Adrenal gland (tissue), 12 donors: Measurements from ENCODE around the gene CACNB4. TPM values are rescaled to one million over a fixed set of nuclear protein-coding genes. Genes with fewer than 3 reads are reported as not detected.

Experiments
- DNase-seq, 7 donors: peaks; one replicate each; pipeline ENCODE4 v3.0.0-alpha.2; 2019 to 2020
- H3K27ac ChIP-seq, 5 donors: fragments of 200-600 bp; sonication (generic) in 4 of 5; 1 replicate in 3 of 5; 2 replicates in 2 of 5; pipeline versions ENCODE4 v1.5.1 to v1.8.0; 2016 to 2020; ENCODE audit warnings: mild to moderate bottlenecking in 1 of 5
- H3K27me3 ChIP-seq: fragments of 200-600 bp; 2 replicates; pipeline ENCODE4 v1.8.0; 2021
- H3K36me3 ChIP-seq, 2 donors: fragments of 200-600 bp; replicated peaks in 1 of 2; 1 replicate in 1 of 2; 2 replicates in 1 of 2; pipeline versions ENCODE4 v1.5.1 to v1.8.0; 2018 to 2022
- H3K4me1 ChIP-seq, 2 donors: fragments of 200-600 bp; replicated peaks in 1 of 2; 1 replicate in 1 of 2; 2 replicates in 1 of 2; pipeline versions ENCODE4 v1.5.1 to v1.8.0; 2018 to 2021
- H3K4me3 ChIP-seq, 4 donors: fragments of 200-600 bp; sonication (generic) in 3 of 4; one replicate each; pipeline ENCODE4 v1.5.1; 2016 to 2018
- H3K9me3 ChIP-seq, 3 donors: fragments of 200-600 bp; sonication (generic) in 1 of 3; replicated peaks in 1 of 3; 1 replicate in 2 of 3; 2 replicates in 1 of 3; pipeline versions ENCODE4 v1.5.1 to v1.8.0; 2016 to 2021
- POLR2A ChIP-seq, 2 donors: fragments of 450-650 bp; IDR thresholded peaks; one replicate each; pipeline ENCODE4 v1.6.1; 2017; ENCODE audit warnings: antibody characterized with exemption in 2 of 2, mild to moderate bottlenecking in 2 of 2, moderate library complexity in 1 of 2
- WGBS, 4 donors: extraction: QIAGEN DNeasy Blood & Tissue Kit in 2 of 4; methylation state at CpG; one replicate each; pipeline versions ENCODE4 v1.1.5 to v1.1.7; 2013 to 2017; 5-methylcytosine and 5-hydroxymethylcytosine counted together
- intact Hi-C, 2 donors: fragments of 100-400 bp; cut with DNase I; formaldehyde crosslinking; loops; one replicate each; pipeline versions ENCODE4 v1.14.1 to v1.15.0; 2022 to 2023
- polyA plus RNA-seq, 3 donors: library from polyadenylated mRNA; stranded (reverse); fragments of 200-250 nt in 2 of 3; fragments of 350-450 nt in 1 of 3; fragmentation: Illumina TruSeq in 1 of 3; extraction: RNeasy Lipid Tissue Mini Kit (QIAGEN cat#74804) in 1 of 3; gene quantifications; one replicate each; pipeline ENCODE4 v1.2.3, GENCODE V29; 2013 to 2014
- total RNA-seq, 9 donors: library from RNA; depleted of rRNA in 4 of 9; stranded (reverse); fragments of >200 nt in 4 of 9; fragments of 120-200 nt in 1 of 9; fragmentation: NEBNext Ultra II Directional in 1 of 9; extraction: Animal tissue kit (Norgen Biotek cat#: 25700) in 1 of 9; gene quantifications; one replicate each; pipeline versions ENCODE4 v1.1.0 to v1.2.4, GENCODE V29; 2013 to 2023
- TF ChIP-seq, protein P1 (sequence below), 6 experiments: fragments of 450-650 bp in 4 of 6; fragments of 200-600 bp in 2 of 6; sonication (generic) in 1 of 6; IDR thresholded peaks; 1 replicate in 5 of 6; 2 replicates in 1 of 6; pipeline versions ENCODE4 v1.5.1 to v1.8.0; 2016 to 2021; ENCODE audit warnings: antibody characterized with exemption in 6 of 6, mild to moderate bottlenecking in 2 of 6, moderate library complexity in 1 of 6
- donor health status: healthy with polysubstance abuse.
- donor health status: Bipolar disorder and iron deficiency.
- donor health status: DM: yes; HTN: yes; CAD: no.
- donor health status: DM: no; HTN: no; CAD: no.
- donor health status: DM: no; HTN: no; CAD: no.
- donor health status: DM: yes; HTN: yes; CAD: no.

CACNB4 gene
- total and polyA plus RNA-seq, 12 donors, result 0.60 to 8.5 (median 1.9) TPM

GRCh38 chr2:151843691-151844061, 255.2 kb downstream of the CACNB4 start:
- Histone ChIP-seq H3K4me1 (peaks cover 0 to 12% of the 10 kb centered on the region in 2 donors), H3K27ac (no peak overlapping the region), H3K27me3 (no peaks in the 10 kb centered on the region), H3K9me3 (no peaks in the 10 kb centered on the region), H3K4me3 (no peak overlapping the region), H3K36me3 (no peaks in the 10 kb centered on the region)
- intact Hi-C loops, result no loop called here
- WGBS, 4 donors, result 20 to 42% (median 38%) methylated on average over 1 of the region's 1 CpG
- peak in 1 of 7 donors; percentile 20 for DNase-seq
- TF ChIP-seq, protein P1, sequence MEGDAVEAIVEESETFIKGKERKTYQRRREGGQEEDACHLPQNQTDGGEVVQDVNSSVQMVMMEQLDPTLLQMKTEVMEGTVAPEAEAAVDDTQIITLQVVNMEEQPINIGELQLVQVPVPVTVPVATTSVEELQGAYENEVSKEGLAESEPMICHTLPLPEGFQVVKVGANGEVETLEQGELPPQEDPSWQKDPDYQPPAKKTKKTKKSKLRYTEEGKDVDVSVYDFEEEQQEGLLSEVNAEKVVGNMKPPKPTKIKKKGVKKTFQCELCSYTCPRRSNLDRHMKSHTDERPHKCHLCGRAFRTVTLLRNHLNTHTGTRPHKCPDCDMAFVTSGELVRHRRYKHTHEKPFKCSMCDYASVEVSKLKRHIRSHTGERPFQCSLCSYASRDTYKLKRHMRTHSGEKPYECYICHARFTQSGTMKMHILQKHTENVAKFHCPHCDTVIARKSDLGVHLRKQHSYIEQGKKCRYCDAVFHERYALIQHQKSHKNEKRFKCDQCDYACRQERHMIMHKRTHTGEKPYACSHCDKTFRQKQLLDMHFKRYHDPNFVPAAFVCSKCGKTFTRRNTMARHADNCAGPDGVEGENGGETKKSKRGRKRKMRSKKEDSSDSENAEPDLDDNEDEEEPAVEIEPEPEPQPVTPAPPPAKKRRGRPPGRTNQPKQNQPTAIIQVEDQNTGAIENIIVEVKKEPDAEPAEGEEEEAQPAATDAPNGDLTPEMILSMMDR (IDR thresholded peaks at IDR 0.05), result no peak
- TF ChIP-seq POLR2A (IDR thresholded peaks at IDR 0.05), result no peak

DNA sequence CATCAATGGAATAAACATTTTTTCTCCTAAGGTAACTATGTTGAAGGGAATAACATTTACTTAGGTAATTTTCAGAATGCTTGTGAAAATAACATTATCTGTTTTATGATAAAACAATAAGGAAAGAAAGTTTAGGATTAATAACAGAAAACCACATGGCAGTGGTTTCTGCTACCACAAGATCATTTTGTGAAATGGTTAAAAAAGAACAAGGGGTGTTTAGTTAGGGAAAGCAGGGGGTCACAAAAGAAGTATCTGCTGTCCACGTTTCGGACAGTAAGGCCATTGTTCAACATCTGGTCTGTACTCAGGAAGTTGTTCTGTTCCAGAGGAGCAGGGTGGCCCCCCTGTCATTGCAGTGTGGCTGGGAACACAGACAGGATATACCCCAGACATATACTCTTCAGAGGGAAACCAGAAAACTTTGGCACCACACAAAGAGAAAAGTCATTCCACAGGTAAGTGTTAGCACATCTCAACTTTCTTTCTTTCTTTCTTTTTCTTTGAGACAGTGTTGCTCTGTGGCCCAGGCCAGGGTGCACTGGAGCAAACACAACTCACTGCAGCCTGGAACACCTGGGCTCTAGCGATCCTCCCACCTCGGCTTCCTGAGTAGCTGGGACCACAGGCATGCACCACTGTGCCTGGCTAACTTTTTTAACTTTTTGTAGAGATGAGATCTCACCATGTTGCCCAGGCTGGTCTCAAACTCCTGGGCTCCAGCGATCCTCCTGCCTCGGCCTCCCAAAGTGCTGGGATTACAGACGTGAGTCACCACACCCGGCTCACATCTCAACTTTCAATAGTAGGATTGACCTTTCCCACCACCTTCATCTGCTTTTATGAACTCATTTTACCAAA, 255.8 kb downstream of the CACNB4 start:
- no peaks in the 10 kb centered on the region for H3K9me3 ChIP-seq
- no peak overlapping the region for H3K27ac ChIP-seq
- 70 to 77% (median 71%) methylated on average over 8 of the region's 8 CpGs for WGBS, 4 donors
- H3K27me3 ChIP-seq, result no peaks in the 10 kb centered on the region
- no peaks in the 10 kb centered on the region for H3K36me3 ChIP-seq
- H3K4me3 ChIP-seq, result no peak overlapping the region
- TF ChIP-seq POLR2A (IDR thresholded peaks at IDR 0.05), result no peak
- TF ChIP-seq, protein P1 (IDR thresholded peaks at IDR 0.05), result no peak
- peaks cover 0 to 12% of the 10 kb centered on the region in 2 donors for H3K4me1 ChIP-seq
- DNase-seq, result peak in 1 of 7 donors; percentile 8
- intact Hi-C loops, result no loop called here

- 87 to 100% (median 99%) methylated on average over 2 of the region's 2 CpGs for WGBS, 4 donors
- H3K9me3 ChIP-seq, result no peaks in the 10 kb centered on the region
- intact Hi-C loops, result no loop called here
- no peaks in the 10 kb centered on the region for H3K36me3 ChIP-seq
- DNase-seq, result no peak
- no peak for TF ChIP-seq POLR2A (IDR thresholded peaks at IDR 0.05)
- TF ChIP-seq, protein P1 (IDR thresholded peaks at IDR 0.05), result no peak
- no peak overlapping the region for H3K4me3 ChIP-seq
- H3K27ac ChIP-seq, result no peak overlapping the region
- peaks cover 0 to 12% of the 10 kb centered on the region in 2 donors for H3K4me1 ChIP-seq
- no peaks in the 10 kb centered on the region for H3K27me3 ChIP-seq
Measured at GRCh38 chr2:151841047-151841424, 257.8 kb downstream of the CACNB4 start.

- Histone ChIP-seq H3K27me3 (no peaks in the 10 kb centered on the region), H3K27ac (no peak overlapping the region), H3K4me3 (no peak overlapping the region), H3K4me1 (peaks cover 0 to 12% of the 10 kb centered on the region in 2 donors), H3K9me3 (no peaks in the 10 kb centered on the region), H3K36me3 (no peaks in the 10 kb centered on the region)
- TF ChIP-seq, protein P1 (IDR thresholded peaks at IDR 0.05), result no peak
- TF ChIP-seq POLR2A (IDR thresholded peaks at IDR 0.05), result no peak
- intact Hi-C loops, result no loop called here
- WGBS, 4 donors, result 76 to 85% (median 80%) methylated on average over 5 of the region's 5 CpGs
- DNase-seq, result peak in 1 of 7 donors; percentile 68
Measured at GRCh38 chr2:151840216-151841046, 258.4 kb downstream of the CACNB4 start.
